ENCODE results near the gene MACROD1.
"Not testable (repeated sequence)": the region's sequence is repeated elsewhere in the genome, so short reads cannot be mapped to it uniquely, and the experiment has no call there.

MACROD1 gene

GRCh38 chr11:64051297-64051696 is 114.6 kb downstream of the MACROD1 start:
- no peak for DNase-seq (ENCODE audit: extremely low read depth, low read depth)
- no peak overlapping the region for H3K4me3 ChIP-seq (replicated peaks; ENCODE audit: low read depth, low read length)
- TF ChIP-seq, protein P1, sequence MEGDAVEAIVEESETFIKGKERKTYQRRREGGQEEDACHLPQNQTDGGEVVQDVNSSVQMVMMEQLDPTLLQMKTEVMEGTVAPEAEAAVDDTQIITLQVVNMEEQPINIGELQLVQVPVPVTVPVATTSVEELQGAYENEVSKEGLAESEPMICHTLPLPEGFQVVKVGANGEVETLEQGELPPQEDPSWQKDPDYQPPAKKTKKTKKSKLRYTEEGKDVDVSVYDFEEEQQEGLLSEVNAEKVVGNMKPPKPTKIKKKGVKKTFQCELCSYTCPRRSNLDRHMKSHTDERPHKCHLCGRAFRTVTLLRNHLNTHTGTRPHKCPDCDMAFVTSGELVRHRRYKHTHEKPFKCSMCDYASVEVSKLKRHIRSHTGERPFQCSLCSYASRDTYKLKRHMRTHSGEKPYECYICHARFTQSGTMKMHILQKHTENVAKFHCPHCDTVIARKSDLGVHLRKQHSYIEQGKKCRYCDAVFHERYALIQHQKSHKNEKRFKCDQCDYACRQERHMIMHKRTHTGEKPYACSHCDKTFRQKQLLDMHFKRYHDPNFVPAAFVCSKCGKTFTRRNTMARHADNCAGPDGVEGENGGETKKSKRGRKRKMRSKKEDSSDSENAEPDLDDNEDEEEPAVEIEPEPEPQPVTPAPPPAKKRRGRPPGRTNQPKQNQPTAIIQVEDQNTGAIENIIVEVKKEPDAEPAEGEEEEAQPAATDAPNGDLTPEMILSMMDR (IDR thresholded peaks at IDR 0.05; ENCODE audit: low read depth, low read length, missing control alignments): no peak

DNA sequence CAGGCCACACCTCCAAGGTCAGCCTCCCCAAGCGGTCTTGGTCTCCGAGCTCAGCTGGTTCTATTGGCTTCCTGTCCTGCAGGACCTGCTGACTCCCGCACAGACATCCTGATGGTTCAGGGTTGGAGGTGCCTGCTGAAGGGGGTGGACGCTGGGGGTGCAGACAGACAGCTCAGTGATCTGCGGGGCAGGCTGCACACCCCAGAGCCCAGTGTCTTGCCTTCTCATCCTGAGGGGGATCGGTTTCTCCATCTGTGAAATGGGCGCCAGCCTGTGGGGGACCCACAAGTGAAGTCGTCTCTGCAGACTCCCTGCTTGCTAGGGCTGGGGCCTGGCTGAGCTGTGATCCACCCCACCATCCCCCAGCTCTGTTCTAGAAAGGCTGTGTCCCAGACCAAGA is 116.4 kb downstream of the MACROD1 start:
- H3K4me3 ChIP-seq (replicated peaks; ENCODE audit: low read depth, low read length): no peak overlapping the region
- no peak for DNase-seq (ENCODE audit: extremely low read depth, low read depth)
- TF ChIP-seq, protein P1 (IDR thresholded peaks at IDR 0.05; ENCODE audit: low read depth, low read length, missing control alignments): no peak

- TF ChIP-seq, protein P1 (IDR thresholded peaks at IDR 0.05; ENCODE audit: low read depth, low read length, missing control alignments): no peak
- no peak for DNase-seq (ENCODE audit: extremely low read depth, low read depth)
- H3K4me3 ChIP-seq (replicated peaks; ENCODE audit: low read depth, low read length): no peak overlapping the region
These were observed 117.7 kb downstream of the MACROD1 start for GRCh38 chr11:64048042-64048854.

GRCh38 chr11:64047373-64047772 is 118.5 kb downstream of the MACROD1 start:
- not testable (repeated sequence) for DNase-seq (ENCODE audit: extremely low read depth, low read depth); H3K4me3 ChIP-seq (replicated peaks; ENCODE audit: low read depth, low read length)

DNA sequence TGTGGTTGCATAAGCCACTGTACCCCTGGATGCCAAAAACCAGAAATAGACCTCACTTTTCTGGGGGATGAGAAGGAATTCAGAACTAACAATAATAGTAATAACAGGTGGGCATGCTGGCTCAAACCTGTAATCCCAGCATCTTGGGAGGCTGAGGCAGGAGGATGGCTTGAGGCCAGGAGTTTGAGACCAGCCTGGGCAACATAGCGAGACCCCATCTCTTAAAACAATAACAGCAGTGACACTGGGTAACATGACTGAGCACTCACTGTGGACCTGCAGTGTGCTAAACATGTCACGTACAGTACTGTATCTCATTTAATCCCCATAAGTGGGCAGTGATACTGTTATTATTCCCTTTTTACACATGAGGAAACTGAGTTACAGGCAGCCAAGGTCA is 120.2 kb downstream of the MACROD1 start:
- no peak for DNase-seq (ENCODE audit: extremely low read depth, low read depth)
- H3K4me3 ChIP-seq (replicated peaks; ENCODE audit: low read depth, low read length): no peak overlapping the region
- TF ChIP-seq, protein P1 (IDR thresholded peaks at IDR 0.05; ENCODE audit: low read depth, low read length, missing control alignments): no peak

- no peak for DNase-seq (ENCODE audit: extremely low read depth, low read depth)
- no peak overlapping the region for H3K4me3 ChIP-seq (replicated peaks; ENCODE audit: low read depth, low read length)
- TF ChIP-seq, protein P1 (IDR thresholded peaks at IDR 0.05; ENCODE audit: low read depth, low read length, missing control alignments): no peak
These were observed 121.1 kb downstream of the MACROD1 start for GRCh38 chr11:64044730-64045393.

- TF ChIP-seq, protein P1 (IDR thresholded peaks at IDR 0.05; ENCODE audit: low read depth, low read length, missing control alignments): no peak
These were observed 122.4 kb downstream of the MACROD1 start for GRCh38 chr11:64043545-64043944.

More at GRCh38 chr11:64043545-64043944, 122.4 kb downstream of the MACROD1 start:
- no peak for DNase-seq (ENCODE audit: extremely low read depth, low read depth)
- H3K4me3 ChIP-seq (replicated peaks; ENCODE audit: low read depth, low read length): no peak overlapping the region
